ENCODE results near the gene SHISAL1. TPM values are rescaled to one million over a fixed set of nuclear protein-coding genes. Genes with fewer than 3 reads are reported as not detected.

Gene SHISAL1
- total RNA-seq, 1 experiment from 2014 or later: 49.6 TPM

GRCh38 chr22:44298406-44299091 is 14.2 kb downstream of the SHISAL1 start:
- Histone ChIP-seq H3K9me3 (0 out of 2 replicates have a peak, but pooled peaks cover 3% of the 10 kb centered on the region), H3K36me3 (peaks cover 35% of the 10 kb centered on the region), H3K27me3 (no peaks in the 10 kb centered on the region), H3K4me3 (no peak overlapping the region)
- peak; percentile 54 for DNase-seq

GRCh38 chr22:44297470-44298061 is 15.2 kb downstream of the SHISAL1 start:
- DNase-seq: no peak
- no peaks in the 10 kb centered on the region for H3K27me3 ChIP-seq
- peaks cover 43% of the 10 kb centered on the region for H3K36me3 ChIP-seq
- 0 out of 2 replicates have a peak, but pooled peaks cover 3% of the 10 kb centered on the region for H3K9me3 ChIP-seq
- H3K4me3 ChIP-seq: no peak overlapping the region

DNA sequence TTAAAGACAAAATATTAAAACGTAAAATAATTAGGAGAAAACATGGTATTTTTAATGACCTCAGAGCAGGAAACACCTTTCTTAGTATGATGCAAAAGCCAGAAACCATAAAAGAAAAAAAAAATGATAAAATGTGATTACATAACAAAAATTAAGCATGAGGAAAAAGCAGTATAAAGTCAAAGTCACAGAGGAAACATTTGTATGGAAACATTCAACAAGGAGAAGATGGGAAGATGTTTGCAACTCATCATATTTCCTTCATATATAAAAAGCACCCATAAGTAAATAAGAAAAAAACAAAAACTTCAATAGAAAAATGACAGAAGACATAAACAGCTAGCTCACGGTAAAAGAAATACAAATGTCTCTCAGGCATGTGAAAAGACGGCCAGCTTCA is 17.3 kb downstream of the SHISAL1 start:
- H3K36me3 ChIP-seq: peaks cover 41% of the 10 kb centered on the region
- H3K4me3 ChIP-seq: no peak overlapping the region
- no peaks in the 10 kb centered on the region for H3K27me3 ChIP-seq
- H3K9me3 ChIP-seq: 0 out of 2 replicates have a peak, but pooled peaks cover 3% of the 10 kb centered on the region
- no peak for DNase-seq

- Histone ChIP-seq H3K4me3 (no peak overlapping the region), H3K9me3 (0 out of 2 replicates have a peak, but pooled peaks cover 3% of the 10 kb centered on the region), H3K27me3 (no peaks in the 10 kb centered on the region), H3K36me3 (peaks cover 38% of the 10 kb centered on the region)
- DNase-seq: peak; percentile 53
These were observed 18.9 kb downstream of the SHISAL1 start for GRCh38 chr22:44293876-44294275.

- peaks cover 38% of the 10 kb centered on the region for H3K36me3 ChIP-seq
- H3K9me3 ChIP-seq: 0 out of 2 replicates have a peak, but pooled peaks cover 3% of the 10 kb centered on the region
- no peak overlapping the region for H3K4me3 ChIP-seq
- no peaks in the 10 kb centered on the region for H3K27me3 ChIP-seq
- no peak for DNase-seq
These were observed 19.7 kb downstream of the SHISAL1 start for GRCh38 chr22:44293034-44293433.

- no peak for DNase-seq
- Histone ChIP-seq H3K9me3 (0 out of 2 replicates have a peak, but pooled peaks cover 3% of the 10 kb centered on the region), H3K4me3 (no peak overlapping the region), H3K27me3 (no peaks in the 10 kb centered on the region), H3K36me3 (peaks cover 36% of the 10 kb centered on the region)
These were observed 20.2 kb downstream of the SHISAL1 start for GRCh38 chr22:44292521-44292920.

DNA sequence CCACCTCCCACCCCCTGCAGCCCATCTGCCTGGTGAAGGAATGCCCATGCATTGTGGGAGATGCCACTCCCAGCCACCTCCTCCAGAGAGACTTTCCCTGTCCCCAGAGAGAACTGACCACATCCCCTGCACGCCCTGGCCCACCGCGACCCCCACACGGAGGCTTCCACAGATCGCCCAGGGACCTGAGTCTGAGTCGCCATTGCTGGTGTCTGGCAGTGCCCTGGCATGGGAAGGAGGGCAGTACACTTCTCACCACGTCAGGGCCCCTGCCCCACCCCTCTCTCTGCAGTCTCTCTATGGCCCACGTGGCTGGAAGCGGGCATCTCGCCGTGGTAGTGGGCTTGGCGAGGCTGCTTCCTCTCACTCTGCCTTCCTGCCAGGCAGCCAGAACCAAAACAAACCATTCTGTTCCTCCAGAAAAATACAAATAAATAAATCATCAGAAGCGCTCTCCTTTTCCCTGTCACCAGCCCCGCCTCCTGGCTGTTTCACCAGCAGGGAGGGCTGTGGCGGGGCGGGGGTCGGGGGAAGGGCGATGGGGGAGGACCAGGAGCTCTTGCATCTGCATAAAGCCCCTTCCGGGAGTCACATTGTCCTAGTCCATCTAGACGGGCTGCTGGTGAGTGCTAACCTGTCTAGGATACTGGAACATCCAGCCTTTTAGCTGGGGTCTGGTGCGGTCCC is 20.9 kb downstream of the SHISAL1 start:
- no peak for DNase-seq
- H3K4me3 ChIP-seq: no peak overlapping the region
- H3K36me3 ChIP-seq: peaks cover 29% of the 10 kb centered on the region
- H3K9me3 ChIP-seq: 0 out of 2 replicates have a peak, but pooled peaks cover 3% of the 10 kb centered on the region
- no peaks in the 10 kb centered on the region for H3K27me3 ChIP-seq

GRCh38 chr22:44291265-44291664 is 21.5 kb downstream of the SHISAL1 start:
- no peak overlapping the region for H3K4me3 ChIP-seq
- peaks cover 24% of the 10 kb centered on the region for H3K36me3 ChIP-seq
- no peaks in the 10 kb centered on the region for H3K27me3 ChIP-seq
- 0 out of 2 replicates have a peak, but pooled peaks cover 3% of the 10 kb centered on the region for H3K9me3 ChIP-seq
- DNase-seq: no peak

DNA sequence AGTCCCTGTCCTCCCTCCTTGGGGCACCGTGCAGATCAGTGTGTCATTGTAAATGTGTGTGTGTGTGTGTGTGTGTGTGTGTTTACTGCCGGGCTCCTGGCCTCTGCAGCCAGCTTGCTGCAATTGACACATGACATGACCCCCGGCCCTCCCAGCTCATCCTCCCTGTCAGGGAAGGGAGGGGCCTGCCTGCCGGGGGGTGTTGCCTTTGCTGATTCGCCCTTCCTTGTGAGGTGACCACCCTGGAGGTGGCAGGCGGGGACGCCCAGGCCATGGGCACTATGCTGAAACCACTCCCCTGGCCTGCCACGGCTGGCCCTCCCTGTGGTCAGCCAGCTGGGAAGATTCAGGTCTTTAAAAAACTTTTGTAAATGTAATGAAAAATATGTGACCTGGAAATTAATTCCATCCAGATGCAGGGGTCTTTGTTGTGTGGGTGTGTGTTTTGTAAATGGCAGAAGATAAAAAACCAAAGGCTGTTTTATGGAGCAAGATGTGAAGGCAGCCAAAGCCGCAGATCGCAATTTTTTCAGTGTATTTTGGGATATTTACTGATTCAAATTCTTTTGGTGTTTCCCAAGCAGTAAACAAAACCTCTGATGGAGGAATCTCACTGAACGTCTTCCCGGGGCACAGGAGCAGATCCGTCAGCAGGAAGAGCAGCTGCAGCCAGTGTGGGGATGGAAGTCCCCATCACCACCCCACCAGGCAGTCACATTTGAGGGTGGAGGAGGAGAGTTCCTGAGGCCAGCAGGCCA is 23.2 kb downstream of the SHISAL1 start:
- H3K36me3 ChIP-seq: peaks cover 36% of the 10 kb centered on the region
- no peaks in the 10 kb centered on the region for H3K27me3 ChIP-seq
- no peak for DNase-seq
- 0 out of 2 replicates have a peak, but pooled peaks cover under 1% of the 10 kb centered on the region for H3K9me3 ChIP-seq
- no peak overlapping the region for H3K4me3 ChIP-seq

- no peak for DNase-seq
- no peaks in the 10 kb centered on the region for H3K27me3 ChIP-seq
- peaks cover 40% of the 10 kb centered on the region for H3K36me3 ChIP-seq
- no peaks in the 10 kb centered on the region for H3K9me3 ChIP-seq
- H3K4me3 ChIP-seq: no peak overlapping the region
These were observed 23.8 kb downstream of the SHISAL1 start for GRCh38 chr22:44288913-44289312.

GRCh38 chr22:44287741-44288140 is 25.0 kb downstream of the SHISAL1 start:
- H3K27me3 ChIP-seq: no peaks in the 10 kb centered on the region
- H3K9me3 ChIP-seq: no peaks in the 10 kb centered on the region
- H3K4me3 ChIP-seq: no peak overlapping the region
- DNase-seq: no peak
- H3K36me3 ChIP-seq: peaks cover 41% of the 10 kb centered on the region

GRCh38 chr22:44287121-44287693 is 25.5 kb downstream of the SHISAL1 start:
- Histone ChIP-seq H3K36me3 (peaks cover 42% of the 10 kb centered on the region), H3K4me3 (no peak overlapping the region), H3K9me3 (no peaks in the 10 kb centered on the region), H3K27me3 (no peaks in the 10 kb centered on the region)
- no peak for DNase-seq

- DNase-seq: peak; percentile 97
- no peaks in the 10 kb centered on the region for H3K9me3 ChIP-seq
These were observed 26.1 kb downstream of the SHISAL1 start for GRCh38 chr22:44286646-44287045.

GRCh38 chr22:44284711-44285110 is 28.0 kb downstream of the SHISAL1 start:
- Histone ChIP-seq H3K4me3 (no peak overlapping the region), H3K9me3 (no peaks in the 10 kb centered on the region), H3K36me3 (peaks cover 44% of the 10 kb centered on the region), H3K27me3 (no peaks in the 10 kb centered on the region)
- no peak for DNase-seq

More at GRCh38 chr22:44286646-44287045, 26.1 kb downstream of the SHISAL1 start:
- Histone ChIP-seq H3K36me3 (peaks cover 42% of the 10 kb centered on the region), H3K4me3 (no peak overlapping the region), H3K27me3 (no peaks in the 10 kb centered on the region)

GRCh38 chr22:44281768-44282637 is 30.7 kb downstream of the SHISAL1 start:
- H3K27me3 ChIP-seq: no peaks in the 10 kb centered on the region
- no peak overlapping the region for H3K4me3 ChIP-seq
- DNase-seq: no peak
- H3K9me3 ChIP-seq: no peaks in the 10 kb centered on the region
- H3K36me3 ChIP-seq: peaks cover 45% of the 10 kb centered on the region
